Measurements from ENCODE around the gene PLA1A. TPM values are rescaled to one million over a fixed set of nuclear protein-coding genes. Genes with fewer than 3 reads are reported as not detected.
A peak's percentile ranks its signal among the peaks of the same experiment; 100 is the strongest.

The PLA1A gene
- total RNA-seq, 1 donor from 2014 or later = not detected

- TF ChIP-seq, protein P1, sequence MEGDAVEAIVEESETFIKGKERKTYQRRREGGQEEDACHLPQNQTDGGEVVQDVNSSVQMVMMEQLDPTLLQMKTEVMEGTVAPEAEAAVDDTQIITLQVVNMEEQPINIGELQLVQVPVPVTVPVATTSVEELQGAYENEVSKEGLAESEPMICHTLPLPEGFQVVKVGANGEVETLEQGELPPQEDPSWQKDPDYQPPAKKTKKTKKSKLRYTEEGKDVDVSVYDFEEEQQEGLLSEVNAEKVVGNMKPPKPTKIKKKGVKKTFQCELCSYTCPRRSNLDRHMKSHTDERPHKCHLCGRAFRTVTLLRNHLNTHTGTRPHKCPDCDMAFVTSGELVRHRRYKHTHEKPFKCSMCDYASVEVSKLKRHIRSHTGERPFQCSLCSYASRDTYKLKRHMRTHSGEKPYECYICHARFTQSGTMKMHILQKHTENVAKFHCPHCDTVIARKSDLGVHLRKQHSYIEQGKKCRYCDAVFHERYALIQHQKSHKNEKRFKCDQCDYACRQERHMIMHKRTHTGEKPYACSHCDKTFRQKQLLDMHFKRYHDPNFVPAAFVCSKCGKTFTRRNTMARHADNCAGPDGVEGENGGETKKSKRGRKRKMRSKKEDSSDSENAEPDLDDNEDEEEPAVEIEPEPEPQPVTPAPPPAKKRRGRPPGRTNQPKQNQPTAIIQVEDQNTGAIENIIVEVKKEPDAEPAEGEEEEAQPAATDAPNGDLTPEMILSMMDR (conservative IDR thresholded peaks at IDR 0.05) = no peak
- H3K4me1 Mint-ChIP-seq = no peaks in the 10 kb centered on the region
Observed at GRCh38 chr3:119570229-119570628, 27.5 kb upstream of the PLA1A start.

GRCh38 chr3:119571230-119571629 lies 26.5 kb upstream of the PLA1A start:
- Mint-ChIP-seq H3K27ac (ENCODE audit: unreplicated experiment) (no peak overlapping the region), H3K4me3 (no peak overlapping the region), H3K27me3 (ENCODE audit: low read depth) (peaks cover 6% of the 10 kb centered on the region), H3K9me3 (peaks cover 2% of the 10 kb centered on the region), H3K4me1 (no peaks in the 10 kb centered on the region), H3K36me3 (ENCODE audit: low read depth) (no peaks in the 10 kb centered on the region)
- TF ChIP-seq, protein P1 (conservative IDR thresholded peaks at IDR 0.05) = no peak
- DNase-seq (ENCODE audit: low read depth, low spot score) = no peak

More at GRCh38 chr3:119570229-119570628, 27.5 kb upstream of the PLA1A start:
- Mint-ChIP-seq H3K9me3 (peaks cover 2% of the 10 kb centered on the region), H3K27me3 (ENCODE audit: low read depth) (peaks cover 6% of the 10 kb centered on the region), H3K27ac (ENCODE audit: unreplicated experiment) (no peak overlapping the region), H3K4me3 (no peak overlapping the region), H3K36me3 (ENCODE audit: low read depth) (no peaks in the 10 kb centered on the region)
- no peak for DNase-seq (ENCODE audit: low read depth, low spot score)

GRCh38 chr3:119571688-119572087 lies 26.0 kb upstream of the PLA1A start:
- peaks cover 2% of the 10 kb centered on the region for H3K9me3 Mint-ChIP-seq
- no peaks in the 10 kb centered on the region for H3K4me1 Mint-ChIP-seq
- H3K27ac Mint-ChIP-seq (ENCODE audit: unreplicated experiment) = no peak overlapping the region
- H3K4me3 Mint-ChIP-seq = no peak overlapping the region
- H3K36me3 Mint-ChIP-seq (ENCODE audit: low read depth) = no peaks in the 10 kb centered on the region
- peaks cover 2% of the 10 kb centered on the region for H3K27me3 Mint-ChIP-seq (ENCODE audit: low read depth)
- no peak for DNase-seq (ENCODE audit: low read depth, low spot score)
- TF ChIP-seq, protein P1 (conservative IDR thresholded peaks at IDR 0.05) = no peak

- H3K4me1 Mint-ChIP-seq = peaks cover 13% of the 10 kb centered on the region
- no peaks in the 10 kb centered on the region for H3K9me3 Mint-ChIP-seq
Observed at GRCh38 chr3:119575507-119575906, 22.2 kb upstream of the PLA1A start.

GRCh38 chr3:119579366-119580066 lies 18.2 kb upstream of the PLA1A start, which contains the start of gene ADPRH:
Gene ADPRH (plus strand): TSS chr3:119579492. CDS start chr3:119582170, 2,678 bp downstream.
- peak; percentile 59 for DNase-seq (ENCODE audit: low read depth, low spot score)
- Mint-ChIP-seq H3K27me3 (ENCODE audit: low read depth) (peaks cover 2% of the 10 kb centered on the region), H3K4me1 (peaks cover 15% of the 10 kb centered on the region), H3K4me3 (peak within 1 kb of the TSS; percentile 95), H3K36me3 (ENCODE audit: low read depth) (no peaks in the 10 kb centered on the region), H3K27ac (ENCODE audit: unreplicated experiment) (peak within 1 kb of the TSS; percentile 98), H3K9me3 (no peaks in the 10 kb centered on the region)
- TF ChIP-seq, protein P1 (conservative IDR thresholded peaks at IDR 0.05) = peak; percentile 11

More at GRCh38 chr3:119575507-119575906, 22.2 kb upstream of the PLA1A start:
- no peak for DNase-seq (ENCODE audit: low read depth, low spot score)
- Mint-ChIP-seq H3K4me3 (no peak overlapping the region), H3K27ac (ENCODE audit: unreplicated experiment) (no peak overlapping the region), H3K27me3 (ENCODE audit: low read depth) (peaks cover 2% of the 10 kb centered on the region), H3K36me3 (ENCODE audit: low read depth) (no peaks in the 10 kb centered on the region)
- TF ChIP-seq, protein P1 (conservative IDR thresholded peaks at IDR 0.05) = no peak
